Mesendoderm (in vitro differentiated cells): Measurements from ENCODE around the gene CIB2.
A peak's percentile ranks its signal among the peaks of the same experiment; 100 is the strongest.

Experiments
- DNase-seq: peaks from one replicate; pipeline ENCODE4 v3.0.0; 2013
- H2AK5ac ChIP-seq: 2 replicates; pipeline ENCODE4 v1.6.1; 2013; ENCODE audit warnings: low read length, inconsistent platforms
- H2BK120ac ChIP-seq: 2 replicates; pipeline ENCODE4 v1.6.1; 2013; ENCODE audit warnings: low read depth, mild to moderate bottlenecking, low read length, moderate library complexity, mixed read lengths
- H2BK15ac ChIP-seq: replicated peaks from 2 replicates; pipeline ENCODE4 v1.6.1; 2013; ENCODE audit warnings: low read depth, mild to moderate bottlenecking, moderate library complexity
- H2BK5ac ChIP-seq: 2 replicates; pipeline ENCODE4 v1.6.1; 2013; ENCODE audit warnings: low read length, inconsistent platforms
- H3K18ac ChIP-seq: 2 replicates; pipeline ENCODE4 v1.6.1; 2013; ENCODE audit warnings: mild to moderate bottlenecking, low read length, mixed read lengths
- H3K23ac ChIP-seq: one replicate; pipeline ENCODE4 v1.6.1; 2013; ENCODE audit warnings: low read length
- H3K27ac ChIP-seq: 2 replicates; pipeline ENCODE4 v1.5.1; 2013; ENCODE audit warnings: low read depth, mild to moderate bottlenecking, inconsistent platforms, low read length, moderate library complexity
- H3K27me3 ChIP-seq: 2 replicates; pipeline ENCODE4 v1.6.1; 2013; ENCODE audit warnings: low read length, control low read depth, mild to moderate bottlenecking, inconsistent platforms; ENCODE audit not compliant: insufficient read depth, poor library complexity
- H3K36me3 ChIP-seq: 2 replicates; pipeline ENCODE4 v1.6.1; 2013; ENCODE audit warnings: low read length, inconsistent platforms; ENCODE audit not compliant: control insufficient read depth, insufficient read depth
- H3K4ac ChIP-seq: one replicate; pipeline ENCODE4 v1.6.1; 2013; ENCODE audit warnings: low read depth, mild to moderate bottlenecking, low read length, moderate library complexity
- H3K4me1 ChIP-seq: 2 replicates; pipeline ENCODE4 v1.6.1; 2013; ENCODE audit warnings: low read depth, low read length, inconsistent platforms; ENCODE audit not compliant: control insufficient read depth
- H3K4me2 ChIP-seq: 2 replicates; pipeline ENCODE4 v1.6.1; 2013; ENCODE audit warnings: low read length
- H3K4me3 ChIP-seq: 2 replicates; pipeline ENCODE4 v1.5.1; 2013; ENCODE audit warnings: mild to moderate bottlenecking, low read length
- H3K56ac ChIP-seq: one replicate; pipeline ENCODE4 v1.6.1; 2013; ENCODE audit warnings: low read length
- H3K79me1 ChIP-seq: 2 replicates; pipeline ENCODE4 v1.6.1; 2013; ENCODE audit warnings: low read length, inconsistent platforms
- H3K79me2 ChIP-seq: 2 replicates; pipeline ENCODE4 v1.6.1; 2013; ENCODE audit warnings: mild to moderate bottlenecking, low read length; ENCODE audit not compliant: control insufficient read depth, insufficient read depth
- H3K9ac ChIP-seq: 2 replicates; pipeline ENCODE4 v1.6.1; 2013; ENCODE audit warnings: low read length, inconsistent platforms
- H4K5ac ChIP-seq: one replicate; pipeline ENCODE4 v1.6.1; 2013; ENCODE audit warnings: low read length
- H4K8ac ChIP-seq: one replicate; pipeline ENCODE4 v1.6.1; 2013; ENCODE audit warnings: low read depth, mild to moderate bottlenecking, control low read depth, low read length, moderate library complexity
- WGBS: extraction: QIAGEN DNeasy Blood & Tissue Kit; methylation state at CpG from one replicate; pipeline ENCODE4 v1.1.7; 2013; ENCODE audit warnings: low lambda C conversion rate, missing lambda C conversion rate; ENCODE audit not compliant: insufficient coverage; ENCODE audit errors: extremely low coverage; 5-methylcytosine and 5-hydroxymethylcytosine counted together

Gene CIB2

DNA sequence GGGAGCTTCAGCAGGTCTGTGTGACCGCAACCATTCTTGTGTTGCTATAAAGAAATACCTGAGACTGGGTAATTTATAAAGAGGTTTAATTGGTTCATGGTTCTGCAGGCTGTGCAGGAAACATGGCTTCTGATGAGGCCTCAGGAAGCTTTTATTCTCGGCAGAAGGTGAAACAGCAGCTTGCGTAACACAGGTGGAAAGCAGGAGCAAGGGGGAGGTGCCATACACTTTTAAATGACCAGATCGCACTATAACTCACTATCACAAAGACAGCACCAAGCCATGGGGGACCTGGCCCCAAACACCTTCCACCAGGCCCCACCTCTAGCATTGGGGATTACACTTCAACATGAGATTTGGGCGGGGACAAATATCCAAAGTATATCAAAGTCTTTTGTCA, 8.3 kb upstream of the CIB2 start:
- no peak overlapping the region for H3K4ac ChIP-seq
- H2BK5ac ChIP-seq: no peak overlapping the region
- no peak overlapping the region for H3K23ac ChIP-seq
- no peak overlapping the region for H3K4me2 ChIP-seq
- no peaks in the 10 kb centered on the region for H3K79me2 ChIP-seq
- no peak for DNase-seq
- WGBS: no CpG with 5 or more reads among the region's 5 CpGs
- H3K4me1 ChIP-seq: no peaks in the 10 kb centered on the region
- H3K79me1 ChIP-seq: no peaks in the 10 kb centered on the region
- no peak overlapping the region for H3K4me3 ChIP-seq
- H3K18ac ChIP-seq: no peak overlapping the region
- no peak overlapping the region for H3K56ac ChIP-seq
- no peaks in the 10 kb centered on the region for H3K36me3 ChIP-seq
- H2BK15ac ChIP-seq: no peak overlapping the region
- no peaks in the 10 kb centered on the region for H3K27me3 ChIP-seq
- H2BK120ac ChIP-seq: no peak overlapping the region
- H2AK5ac ChIP-seq: no peak overlapping the region
- no peak overlapping the region for H3K27ac ChIP-seq
- no peak overlapping the region for H3K9ac ChIP-seq
- H4K8ac ChIP-seq: no peak overlapping the region
- no peak overlapping the region for H4K5ac ChIP-seq

DNA sequence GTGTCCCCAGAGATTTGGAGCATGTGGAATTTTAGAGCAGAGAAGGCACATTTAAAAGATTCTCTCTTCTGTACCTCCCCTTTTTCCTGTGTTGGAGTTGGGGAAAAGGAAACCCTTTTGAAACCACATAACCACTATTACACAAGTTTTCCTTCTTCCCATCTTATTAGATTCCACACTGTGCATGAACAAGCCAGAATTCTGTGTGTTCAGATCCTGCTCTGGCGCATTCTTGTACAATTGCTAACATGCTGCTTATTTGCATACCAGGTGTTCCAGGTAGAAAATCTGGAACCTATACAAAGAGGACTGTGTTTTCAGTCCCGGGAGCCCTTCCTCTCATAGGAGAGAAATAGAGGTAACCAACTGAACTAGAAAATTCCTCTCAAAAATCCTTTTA, 2.6 kb upstream of the CIB2 start:
- Histone ChIP-seq H4K5ac (no peak overlapping the region), H3K4me1 (no peaks in the 10 kb centered on the region), H3K27me3 (no peaks in the 10 kb centered on the region), H3K79me1 (no peaks in the 10 kb centered on the region), H3K56ac (no peak overlapping the region), H3K4ac (no peak overlapping the region), H4K8ac (no peak overlapping the region), H3K79me2 (no peaks in the 10 kb centered on the region), H3K4me2 (no peak overlapping the region), H3K18ac (no peak overlapping the region), H3K4me3 (no peak overlapping the region), H3K23ac (no peak overlapping the region), H3K27ac (no peak overlapping the region), H3K9ac (no peak overlapping the region), H2BK5ac (no peak overlapping the region), H3K36me3 (no peaks in the 10 kb centered on the region), H2BK120ac (no peak overlapping the region), H2BK15ac (no peak overlapping the region), H2AK5ac (no peak overlapping the region)
- no peak for DNase-seq
- no CpG with 5 or more reads among the region's 2 CpGs for WGBS

DNA sequence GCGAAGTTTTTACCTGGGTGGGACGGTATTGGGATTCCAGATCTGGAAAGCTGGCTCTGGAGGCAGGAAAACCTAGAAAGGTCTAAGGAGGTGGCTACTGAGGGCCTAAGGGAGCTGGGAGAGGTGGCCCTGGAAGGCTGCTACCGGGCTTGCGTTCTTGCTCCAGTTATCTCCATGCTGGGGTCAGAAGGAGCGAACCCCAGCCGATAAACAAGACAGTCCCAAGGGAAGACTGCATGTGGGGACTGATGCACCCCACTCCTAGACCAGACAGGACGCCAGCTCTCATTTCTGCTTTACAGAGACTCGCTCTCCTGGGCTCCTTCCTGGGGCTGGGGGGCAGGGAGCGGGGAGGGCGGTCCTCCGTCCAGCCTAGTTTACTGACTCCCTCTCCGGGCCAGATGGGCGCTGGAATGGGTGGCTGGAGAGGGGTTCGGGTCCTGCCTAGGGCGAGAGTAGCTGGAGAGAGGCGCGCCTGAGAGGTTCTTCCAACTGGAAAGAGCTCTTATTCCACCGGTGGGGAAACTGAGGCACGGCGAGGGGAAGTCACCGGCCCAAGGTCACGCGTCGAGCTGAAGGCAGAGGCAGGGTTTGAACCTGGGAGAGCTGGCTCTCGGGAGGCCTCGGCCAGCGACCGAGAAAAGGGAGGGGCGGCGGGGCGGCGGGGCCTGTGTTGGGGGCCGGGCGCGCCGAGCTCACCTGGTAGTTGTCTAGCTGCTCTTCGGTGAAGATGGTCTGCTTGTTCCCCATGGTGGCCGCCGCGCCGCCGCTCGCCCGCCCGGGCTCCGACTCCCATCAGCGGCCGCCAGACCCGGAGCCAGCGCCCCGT, 565 bp downstream of the CIB2 start:
- Histone ChIP-seq H2AK5ac (no peak overlapping the region), H3K27me3 (no peaks in the 10 kb centered on the region), H4K8ac (no peak overlapping the region), H3K4me2 (peak overlapping the region; percentile 66), H3K56ac (peak overlapping the region; percentile 86), H3K79me1 (no peaks in the 10 kb centered on the region), H4K5ac (no peak overlapping the region), H3K18ac (peak overlapping the region; percentile 75), H3K27ac (no peak overlapping the region), H2BK120ac (no peak overlapping the region), H3K4me3 (peak overlapping the region; percentile 41), H2BK5ac (no peak overlapping the region), H3K36me3 (no peaks in the 10 kb centered on the region), H3K4me1 (no peaks in the 10 kb centered on the region), H3K4ac (peak overlapping the region; percentile 63), H3K79me2 (no peaks in the 10 kb centered on the region), H3K9ac (peak overlapping the region; percentile 69), H2BK15ac (no peak overlapping the region), H3K23ac (no peak overlapping the region)
- no CpG with 5 or more reads among the region's 51 CpGs for WGBS
- DNase-seq: no peak

DNA sequence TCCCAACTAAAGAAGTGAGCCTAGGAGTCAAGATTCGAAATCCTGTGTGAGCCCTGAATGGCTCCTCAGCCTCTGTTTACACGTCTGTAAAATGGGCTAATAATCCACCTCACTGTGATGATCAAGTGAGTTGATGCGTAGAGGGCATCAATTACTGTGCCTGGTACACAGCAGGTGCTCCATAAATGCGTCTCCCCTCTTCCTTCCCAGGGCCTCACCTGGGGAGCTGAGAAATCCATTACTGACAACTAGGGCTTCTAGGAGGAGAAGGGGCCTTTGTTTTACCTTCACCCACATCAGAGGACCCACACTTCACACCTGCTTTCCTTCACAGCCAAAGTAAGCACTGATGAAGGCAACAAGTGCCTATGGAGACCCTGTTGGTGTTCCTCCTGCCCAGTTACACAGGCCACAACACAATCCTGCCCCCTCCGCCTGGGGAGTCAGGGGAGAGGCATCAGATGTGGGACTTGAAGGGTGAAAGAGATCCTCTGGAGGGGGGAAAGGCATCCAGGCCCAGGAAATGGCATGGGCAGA, 1.4 kb downstream of the CIB2 start:
- DNase-seq: no peak
- Histone ChIP-seq H3K56ac (peak overlapping the region; percentile 86), H3K27me3 (no peaks in the 10 kb centered on the region), H3K18ac (no peak overlapping the region), H3K79me1 (no peaks in the 10 kb centered on the region), H4K5ac (no peak overlapping the region), H3K79me2 (no peaks in the 10 kb centered on the region), H2BK120ac (no peak overlapping the region), H4K8ac (no peak overlapping the region), H3K36me3 (no peaks in the 10 kb centered on the region), H3K27ac (no peak overlapping the region), H3K9ac (no peak overlapping the region), H2AK5ac (no peak overlapping the region), H3K4me2 (no peak overlapping the region), H3K23ac (no peak overlapping the region), H3K4me3 (no peak overlapping the region), H3K4me1 (no peaks in the 10 kb centered on the region), H3K4ac (no peak overlapping the region), H2BK5ac (no peak overlapping the region), H2BK15ac (no peak overlapping the region)
- WGBS: no CpG with 5 or more reads among the region's 5 CpGs

DNA sequence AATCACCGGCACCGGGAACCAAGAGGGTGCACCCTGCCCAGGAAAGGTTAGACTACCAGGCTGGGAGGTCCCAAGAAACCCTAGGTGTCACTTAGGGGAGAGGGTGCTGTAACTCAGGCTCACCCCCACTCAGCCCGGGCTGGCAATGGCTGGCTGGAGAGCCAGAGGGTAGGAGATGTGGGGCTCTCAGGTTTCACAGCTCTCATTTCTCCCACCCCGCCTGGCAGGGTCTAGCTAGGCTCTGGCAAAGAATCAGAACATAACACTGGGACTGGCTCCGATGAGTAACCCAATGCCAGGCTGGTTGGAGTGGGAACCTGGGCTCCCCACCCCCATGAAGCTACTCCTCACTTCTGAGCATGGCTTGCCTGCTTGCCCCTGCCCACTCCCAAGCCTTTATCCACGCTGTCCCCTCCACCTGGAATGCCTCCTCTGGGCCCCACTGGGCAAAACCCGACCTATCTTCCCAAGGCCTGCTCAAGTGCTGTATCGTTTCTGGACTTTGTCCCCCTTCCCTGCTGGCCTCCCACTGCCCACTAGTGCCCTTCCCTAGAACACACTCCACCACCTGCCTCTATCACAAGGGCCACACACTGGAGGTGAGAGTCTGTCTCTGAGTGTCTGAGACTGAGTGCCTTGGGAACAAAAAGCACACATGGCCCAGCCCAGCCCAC, 2.0 kb downstream of the CIB2 start:
- DNase-seq: no peak
- H4K5ac ChIP-seq: no peak overlapping the region
- no peak overlapping the region for H2BK5ac ChIP-seq
- no peak overlapping the region for H3K23ac ChIP-seq
- H3K4ac ChIP-seq: no peak overlapping the region
- H2BK15ac ChIP-seq: no peak overlapping the region
- WGBS: no CpG with 5 or more reads among the region's 8 CpGs
- no peak overlapping the region for H3K9ac ChIP-seq
- H3K56ac ChIP-seq: no peak overlapping the region
- no peaks in the 10 kb centered on the region for H3K27me3 ChIP-seq
- no peak overlapping the region for H3K18ac ChIP-seq
- H3K79me1 ChIP-seq: no peaks in the 10 kb centered on the region
- no peak overlapping the region for H3K27ac ChIP-seq
- H2BK120ac ChIP-seq: no peak overlapping the region
- H3K36me3 ChIP-seq: no peaks in the 10 kb centered on the region
- H2AK5ac ChIP-seq: no peak overlapping the region
- no peak overlapping the region for H4K8ac ChIP-seq
- no peak overlapping the region for H3K4me2 ChIP-seq
- H3K4me3 ChIP-seq: no peak overlapping the region
- H3K79me2 ChIP-seq: no peaks in the 10 kb centered on the region
- no peaks in the 10 kb centered on the region for H3K4me1 ChIP-seq
